ENCODE data around the gene TBC1D10B.
"Not testable (repeated sequence)": the region's sequence is repeated elsewhere in the genome, so short reads cannot be mapped to it uniquely, and the experiment has no call there.

- TF ChIP-seq, protein P1, sequence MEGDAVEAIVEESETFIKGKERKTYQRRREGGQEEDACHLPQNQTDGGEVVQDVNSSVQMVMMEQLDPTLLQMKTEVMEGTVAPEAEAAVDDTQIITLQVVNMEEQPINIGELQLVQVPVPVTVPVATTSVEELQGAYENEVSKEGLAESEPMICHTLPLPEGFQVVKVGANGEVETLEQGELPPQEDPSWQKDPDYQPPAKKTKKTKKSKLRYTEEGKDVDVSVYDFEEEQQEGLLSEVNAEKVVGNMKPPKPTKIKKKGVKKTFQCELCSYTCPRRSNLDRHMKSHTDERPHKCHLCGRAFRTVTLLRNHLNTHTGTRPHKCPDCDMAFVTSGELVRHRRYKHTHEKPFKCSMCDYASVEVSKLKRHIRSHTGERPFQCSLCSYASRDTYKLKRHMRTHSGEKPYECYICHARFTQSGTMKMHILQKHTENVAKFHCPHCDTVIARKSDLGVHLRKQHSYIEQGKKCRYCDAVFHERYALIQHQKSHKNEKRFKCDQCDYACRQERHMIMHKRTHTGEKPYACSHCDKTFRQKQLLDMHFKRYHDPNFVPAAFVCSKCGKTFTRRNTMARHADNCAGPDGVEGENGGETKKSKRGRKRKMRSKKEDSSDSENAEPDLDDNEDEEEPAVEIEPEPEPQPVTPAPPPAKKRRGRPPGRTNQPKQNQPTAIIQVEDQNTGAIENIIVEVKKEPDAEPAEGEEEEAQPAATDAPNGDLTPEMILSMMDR (IDR thresholded peaks at IDR 0.05): not testable (repeated sequence)
- TF ChIP-seq POLR2A (IDR thresholded peaks at IDR 0.05): not testable (repeated sequence)
Observed at GRCh38 chr16:30341971-30342370, 28.3 kb downstream of the TBC1D10B start.
